Retinal pigment epithelial cell (primary cell): ENCODE data around the gene SLC24A1.

ENCODE experiments used
- DNase-seq: peaks from one replicate; pipeline ENCODE4 v3.0.0-alpha.2; 2010; ENCODE audit warnings: low read depth
- H3K4me3 ChIP-seq: 2 replicates; pipeline ENCODE4 v1.5.1; 2011; ENCODE audit warnings: mild to moderate bottlenecking, low read length, control low read depth, moderate library complexity
- TF ChIP-seq, protein P1 (sequence below): conservative IDR thresholded peaks from 2 replicates; pipeline ENCODE4 v1.5.1; 2011; ENCODE audit warnings: low read depth, low read length, control low read depth, inconsistent platforms

Gene SLC24A1

DNA sequence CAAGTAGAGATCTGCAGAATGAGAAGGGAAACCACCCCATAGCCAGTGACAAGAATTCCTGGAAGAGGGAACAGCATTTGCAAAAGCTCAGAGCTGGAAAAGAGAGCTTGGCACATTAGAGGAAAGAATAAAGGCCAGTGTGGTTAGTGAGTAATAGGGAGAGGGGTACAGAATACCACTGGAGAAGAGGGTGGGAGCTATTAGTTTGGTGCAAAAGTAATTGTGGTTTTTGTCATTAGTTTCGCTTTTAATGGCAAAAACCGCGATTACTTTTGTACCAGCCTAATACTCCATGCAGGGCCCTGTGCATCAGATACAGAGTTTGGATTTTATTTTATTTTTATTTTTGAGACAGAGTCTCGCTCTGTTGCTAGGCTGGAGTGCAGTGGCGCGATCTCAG lies 9.8 kb downstream of the SLC24A1 start:
- no peak overlapping the region for H3K4me3 ChIP-seq
- no peak for DNase-seq

DNA sequence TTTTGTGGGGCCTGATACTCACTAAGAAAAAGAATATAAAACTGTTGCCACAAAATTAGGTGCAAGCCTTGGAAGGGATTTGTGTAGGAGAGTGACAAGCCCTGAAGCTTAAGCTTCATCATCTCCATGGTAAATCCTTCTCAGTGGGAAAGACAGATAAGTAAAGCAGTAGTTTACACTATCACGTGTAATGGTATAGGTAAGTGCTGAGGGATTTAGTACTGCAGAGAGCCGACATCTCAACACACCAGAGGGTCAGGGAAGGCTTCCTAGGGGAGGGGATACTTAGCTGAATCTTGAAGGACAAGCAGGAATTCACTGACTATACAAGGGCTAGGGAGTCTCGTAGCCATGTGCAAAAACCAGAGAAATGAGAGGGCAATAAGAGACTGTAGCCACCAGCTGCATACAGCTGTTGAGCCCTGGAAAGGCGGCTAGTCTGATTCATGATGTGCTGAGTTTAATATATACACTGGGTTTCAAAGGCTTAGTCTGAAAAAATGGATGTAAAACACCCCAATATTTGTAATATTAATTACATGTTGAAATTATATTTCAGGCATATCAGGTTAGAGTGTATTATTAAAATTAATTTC lies 11.1 kb downstream of the SLC24A1 start:
- TF ChIP-seq, protein P1, sequence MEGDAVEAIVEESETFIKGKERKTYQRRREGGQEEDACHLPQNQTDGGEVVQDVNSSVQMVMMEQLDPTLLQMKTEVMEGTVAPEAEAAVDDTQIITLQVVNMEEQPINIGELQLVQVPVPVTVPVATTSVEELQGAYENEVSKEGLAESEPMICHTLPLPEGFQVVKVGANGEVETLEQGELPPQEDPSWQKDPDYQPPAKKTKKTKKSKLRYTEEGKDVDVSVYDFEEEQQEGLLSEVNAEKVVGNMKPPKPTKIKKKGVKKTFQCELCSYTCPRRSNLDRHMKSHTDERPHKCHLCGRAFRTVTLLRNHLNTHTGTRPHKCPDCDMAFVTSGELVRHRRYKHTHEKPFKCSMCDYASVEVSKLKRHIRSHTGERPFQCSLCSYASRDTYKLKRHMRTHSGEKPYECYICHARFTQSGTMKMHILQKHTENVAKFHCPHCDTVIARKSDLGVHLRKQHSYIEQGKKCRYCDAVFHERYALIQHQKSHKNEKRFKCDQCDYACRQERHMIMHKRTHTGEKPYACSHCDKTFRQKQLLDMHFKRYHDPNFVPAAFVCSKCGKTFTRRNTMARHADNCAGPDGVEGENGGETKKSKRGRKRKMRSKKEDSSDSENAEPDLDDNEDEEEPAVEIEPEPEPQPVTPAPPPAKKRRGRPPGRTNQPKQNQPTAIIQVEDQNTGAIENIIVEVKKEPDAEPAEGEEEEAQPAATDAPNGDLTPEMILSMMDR, result no peak
- DNase-seq, result no peak
- no peak overlapping the region for H3K4me3 ChIP-seq

More for the DNA sequence above, 9.8 kb downstream of the SLC24A1 start:
- TF ChIP-seq, protein P1, result no peak

DNA sequence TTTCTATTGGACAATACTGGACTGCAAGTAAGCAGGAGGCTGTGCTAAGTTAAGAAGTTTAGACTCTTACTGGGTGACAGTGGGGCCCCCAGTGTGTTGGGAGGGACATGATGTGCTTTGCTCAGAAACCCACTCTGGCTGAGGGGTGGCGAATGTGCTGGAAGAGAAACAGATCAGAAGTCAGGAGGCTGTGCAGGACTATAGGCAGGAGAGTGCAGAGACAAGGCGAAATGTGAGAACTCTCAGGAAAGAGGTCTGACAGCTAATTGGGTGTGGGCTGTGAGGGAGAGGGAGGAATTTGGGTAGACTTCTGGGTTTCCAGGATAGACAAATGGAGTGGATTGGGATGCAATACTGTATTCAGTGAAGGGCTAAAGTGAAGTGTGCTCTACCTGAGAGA lies 12.0 kb downstream of the SLC24A1 start:
- TF ChIP-seq, protein P1, result no peak
- no peak for DNase-seq

DNA sequence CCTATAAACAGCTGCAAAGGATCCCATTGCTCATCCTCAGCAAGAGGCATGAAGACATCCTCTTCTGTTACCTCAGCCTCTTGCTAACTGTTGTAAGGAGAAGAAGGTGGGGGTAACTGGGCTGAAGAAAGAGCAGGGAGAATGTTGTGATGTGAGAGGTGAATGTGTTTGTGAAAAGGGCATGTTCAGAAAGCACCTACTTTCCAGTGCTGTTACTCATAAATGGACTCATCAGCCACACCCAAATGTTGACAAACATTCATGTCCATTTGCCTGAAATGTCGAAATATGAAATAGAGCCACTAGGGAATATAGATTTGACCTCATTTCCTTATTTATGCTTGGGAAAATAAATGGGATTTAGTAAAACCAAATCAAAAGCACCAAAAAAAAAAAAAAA lies 12.6 kb downstream of the SLC24A1 start:
- TF ChIP-seq, protein P1, result no peak
- DNase-seq, result no peak
- H3K4me3 ChIP-seq, result no peak overlapping the region

More for the DNA sequence above, 12.0 kb downstream of the SLC24A1 start:
- H3K4me3 ChIP-seq, result no peak overlapping the region

DNA sequence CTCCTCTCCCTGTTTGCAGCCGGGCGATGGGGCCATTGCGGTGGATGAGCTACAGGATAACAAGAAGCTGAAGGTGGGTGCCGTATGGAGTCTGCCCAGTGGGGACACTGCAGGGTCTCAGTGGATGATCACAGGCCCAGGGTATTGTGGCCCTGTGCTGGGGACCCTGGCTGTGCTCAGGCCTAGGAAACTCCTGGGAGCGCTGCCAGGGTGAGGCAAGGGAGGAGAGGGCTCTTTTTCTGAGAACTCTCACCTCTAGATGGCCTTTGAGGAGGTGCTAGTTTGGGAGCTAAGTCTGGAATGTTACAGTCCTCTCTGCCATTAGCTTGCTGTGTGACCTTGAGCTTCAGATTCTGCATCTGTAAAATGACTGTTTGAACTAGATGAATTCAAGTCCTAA lies 16.4 kb downstream of the SLC24A1 start:
- TF ChIP-seq, protein P1, result no peak

DNA sequence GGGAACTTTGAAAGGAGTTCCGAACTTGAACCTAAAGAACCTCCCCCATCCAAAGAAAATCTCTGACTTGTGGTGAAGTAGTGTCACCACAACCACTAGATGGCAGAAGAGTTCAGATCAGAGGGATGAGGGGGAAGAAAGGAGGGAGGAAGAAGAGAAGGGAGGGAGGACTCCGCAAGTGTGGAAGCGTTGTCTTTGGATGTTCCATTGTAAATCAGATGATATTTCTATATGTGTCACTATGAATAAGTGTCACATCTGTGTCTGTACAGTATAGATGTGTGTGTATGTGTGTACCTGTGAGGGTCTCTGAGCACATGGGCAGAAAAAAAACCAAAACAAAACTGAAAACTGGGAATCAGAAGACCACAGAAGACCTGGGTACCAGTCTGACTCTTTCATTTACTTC lies 16.9 kb downstream of the SLC24A1 start:
- peak; percentile 19 for DNase-seq
- H3K4me3 ChIP-seq, result no peak overlapping the region
- TF ChIP-seq, protein P1, result peak; percentile 85

More for the DNA sequence above, 16.4 kb downstream of the SLC24A1 start:
- H3K4me3 ChIP-seq, result no peak overlapping the region
- DNase-seq, result no peak

DNA sequence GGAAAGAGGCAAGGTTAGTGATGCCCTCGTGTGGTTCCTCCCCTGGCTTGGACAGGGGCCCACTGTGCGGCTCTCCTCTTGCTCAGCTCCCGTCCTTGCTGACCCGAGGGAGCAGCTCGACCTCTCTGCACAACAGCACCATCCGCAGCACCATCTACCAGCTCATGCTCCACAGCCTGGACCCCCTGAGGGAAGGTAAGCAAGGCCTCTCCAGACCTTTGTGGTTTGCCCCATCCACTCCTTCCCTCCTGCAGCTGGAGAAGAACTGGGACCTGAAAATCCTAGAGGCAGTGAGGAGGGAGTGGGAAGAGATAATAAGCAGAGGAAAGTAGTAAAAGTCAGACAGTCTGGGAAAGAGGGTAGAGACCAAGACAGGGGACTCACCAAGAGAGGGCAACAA lies 17.8 kb downstream of the SLC24A1 start:
- DNase-seq, result no peak
- H3K4me3 ChIP-seq, result no peak overlapping the region
- TF ChIP-seq, protein P1, result no peak
